ENCODE results near the gene UTP4. TPM values are rescaled to one million over a fixed set of nuclear protein-coding genes. Genes with fewer than 3 reads are reported as not detected.
A peak's percentile ranks its signal among the peaks of the same experiment; 100 is the strongest.

UTP4 gene
- total RNA-seq, 4 donors from 2014 or later, result 25.1 to 41.7 (median 34.8) TPM

DNA sequence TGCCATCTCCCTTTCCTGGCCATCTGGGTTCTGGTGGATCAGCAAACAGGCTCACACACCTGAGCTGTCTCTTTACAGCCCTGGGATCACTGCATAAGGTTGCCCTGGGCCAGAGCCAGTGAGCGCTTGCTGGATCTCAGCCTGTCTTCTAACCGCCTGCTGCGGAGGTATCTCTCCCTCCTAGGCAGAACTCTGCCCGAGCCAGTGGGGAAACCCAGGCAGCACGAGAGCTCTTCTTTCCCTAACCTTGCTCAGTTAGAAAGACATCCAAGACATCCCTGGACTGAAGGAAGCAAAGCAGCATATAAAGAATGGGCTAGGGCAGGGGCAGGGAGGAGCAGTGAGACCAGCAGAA lies 20.6 kb upstream of the UTP4 start:
- no peak overlapping the region for H3K27ac ChIP-seq
- WGBS, result 51% methylated on average over 5 of the region's 5 CpGs
- peaks cover 7% of the 10 kb centered on the region for H3K27me3 ChIP-seq
- TF ChIP-seq EP300 (IDR thresholded peaks at IDR 0.05) (no peak), POLR2AphosphoS5 (IDR thresholded peaks at IDR 0.05) (no peak), POLR2A (IDR thresholded peaks at IDR 0.05) (no peak)
- TF ChIP-seq, protein P1, sequence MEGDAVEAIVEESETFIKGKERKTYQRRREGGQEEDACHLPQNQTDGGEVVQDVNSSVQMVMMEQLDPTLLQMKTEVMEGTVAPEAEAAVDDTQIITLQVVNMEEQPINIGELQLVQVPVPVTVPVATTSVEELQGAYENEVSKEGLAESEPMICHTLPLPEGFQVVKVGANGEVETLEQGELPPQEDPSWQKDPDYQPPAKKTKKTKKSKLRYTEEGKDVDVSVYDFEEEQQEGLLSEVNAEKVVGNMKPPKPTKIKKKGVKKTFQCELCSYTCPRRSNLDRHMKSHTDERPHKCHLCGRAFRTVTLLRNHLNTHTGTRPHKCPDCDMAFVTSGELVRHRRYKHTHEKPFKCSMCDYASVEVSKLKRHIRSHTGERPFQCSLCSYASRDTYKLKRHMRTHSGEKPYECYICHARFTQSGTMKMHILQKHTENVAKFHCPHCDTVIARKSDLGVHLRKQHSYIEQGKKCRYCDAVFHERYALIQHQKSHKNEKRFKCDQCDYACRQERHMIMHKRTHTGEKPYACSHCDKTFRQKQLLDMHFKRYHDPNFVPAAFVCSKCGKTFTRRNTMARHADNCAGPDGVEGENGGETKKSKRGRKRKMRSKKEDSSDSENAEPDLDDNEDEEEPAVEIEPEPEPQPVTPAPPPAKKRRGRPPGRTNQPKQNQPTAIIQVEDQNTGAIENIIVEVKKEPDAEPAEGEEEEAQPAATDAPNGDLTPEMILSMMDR (IDR thresholded peaks at IDR 0.05), result no peak
- peaks cover 42% of the 10 kb centered on the region for H3K4me1 ChIP-seq
- H3K9me3 ChIP-seq, result no peaks in the 10 kb centered on the region
- DNase-seq (ENCODE audit: low spot score in 2 of 2), result no peak
- H3K4me3 ChIP-seq, result no peak overlapping the region
- H3K36me3 ChIP-seq, result peaks cover 52% of the 10 kb centered on the region

DNA sequence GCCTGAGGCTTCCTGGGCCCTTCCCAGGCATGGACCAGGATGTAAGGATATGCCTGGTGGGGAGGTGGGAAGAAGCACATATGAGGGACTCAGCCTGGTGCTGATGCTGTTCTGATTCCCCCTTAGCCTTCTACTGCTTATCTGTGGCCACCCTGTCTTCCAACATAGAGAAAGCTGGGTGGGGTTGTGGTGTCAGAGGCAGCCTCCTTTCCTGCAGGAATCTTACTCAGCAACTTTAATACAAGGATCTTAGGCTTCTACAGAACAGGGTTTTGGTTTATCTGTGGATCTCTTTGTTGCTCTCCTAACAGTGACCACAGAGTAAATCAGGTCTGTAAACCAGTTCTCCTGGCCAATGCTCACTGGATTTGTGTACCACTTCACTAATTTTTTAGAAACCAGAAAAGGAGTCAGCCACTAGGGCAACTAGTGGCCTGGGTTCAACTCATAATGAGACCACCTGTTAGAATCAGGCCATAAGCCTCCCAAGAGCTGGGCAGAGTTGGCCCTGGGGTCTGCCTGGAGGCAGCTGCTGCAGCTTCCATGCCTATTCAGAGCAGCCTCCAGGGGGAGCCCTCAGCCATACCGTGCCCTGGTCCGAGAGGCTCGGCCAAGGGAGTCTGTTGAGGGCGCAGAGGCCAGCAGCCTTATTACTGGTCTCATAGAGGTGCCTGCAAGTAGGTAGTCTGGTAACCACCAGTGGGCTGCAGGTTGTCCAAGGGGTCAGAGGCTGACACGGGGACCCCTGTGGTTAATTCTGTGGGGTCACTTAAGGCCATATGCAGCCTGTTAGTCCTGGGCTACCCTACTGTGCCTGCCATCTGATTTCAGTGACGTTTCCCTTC lies 19.9 kb upstream of the UTP4 start:
- no peak for TF ChIP-seq POLR2A (IDR thresholded peaks at IDR 0.05)
- TF ChIP-seq, protein P1 (IDR thresholded peaks at IDR 0.05), result peak in 1 of 2 donors; percentile 55
- TF ChIP-seq POLR2AphosphoS5 (IDR thresholded peaks at IDR 0.05), result no peak
- TF ChIP-seq EP300 (IDR thresholded peaks at IDR 0.05), result no peak
- peaks cover 55% of the 10 kb centered on the region for H3K36me3 ChIP-seq
- 86% methylated on average over 2 of the region's 6 CpGs for WGBS
- no peak overlapping the region for H3K4me3 ChIP-seq
- peaks cover 1% of the 10 kb centered on the region for H3K27me3 ChIP-seq
- DNase-seq (ENCODE audit: low spot score in 2 of 2), result peak in 1 of 2 donors; percentile 66
- H3K4me1 ChIP-seq, result peaks cover 36% of the 10 kb centered on the region
- H3K27ac ChIP-seq, result no peak overlapping the region
- no peaks in the 10 kb centered on the region for H3K9me3 ChIP-seq

DNA sequence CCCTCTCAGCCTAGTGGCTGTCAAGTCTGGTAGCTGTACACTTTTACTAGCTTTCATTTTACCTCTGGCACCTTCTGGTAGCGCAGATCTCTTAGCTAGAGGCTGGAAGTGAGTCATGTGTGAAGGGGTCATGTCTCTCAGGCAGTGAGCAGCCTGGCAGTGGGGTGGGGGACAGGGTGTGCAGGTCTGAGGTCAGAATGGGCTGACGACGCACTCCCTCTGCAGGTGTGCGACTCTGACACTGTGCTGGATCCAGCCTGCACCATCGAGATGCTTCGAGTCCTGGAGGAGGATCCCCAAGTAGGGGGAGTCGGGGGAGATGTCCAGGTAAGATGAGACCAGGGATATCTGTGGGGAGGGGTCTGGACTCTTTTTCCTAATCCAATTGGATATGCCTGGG lies 19.2 kb upstream of the UTP4 start:
- Histone ChIP-seq H3K36me3 (peaks cover 61% of the 10 kb centered on the region), H3K4me1 (peaks cover 29% of the 10 kb centered on the region)

DNA sequence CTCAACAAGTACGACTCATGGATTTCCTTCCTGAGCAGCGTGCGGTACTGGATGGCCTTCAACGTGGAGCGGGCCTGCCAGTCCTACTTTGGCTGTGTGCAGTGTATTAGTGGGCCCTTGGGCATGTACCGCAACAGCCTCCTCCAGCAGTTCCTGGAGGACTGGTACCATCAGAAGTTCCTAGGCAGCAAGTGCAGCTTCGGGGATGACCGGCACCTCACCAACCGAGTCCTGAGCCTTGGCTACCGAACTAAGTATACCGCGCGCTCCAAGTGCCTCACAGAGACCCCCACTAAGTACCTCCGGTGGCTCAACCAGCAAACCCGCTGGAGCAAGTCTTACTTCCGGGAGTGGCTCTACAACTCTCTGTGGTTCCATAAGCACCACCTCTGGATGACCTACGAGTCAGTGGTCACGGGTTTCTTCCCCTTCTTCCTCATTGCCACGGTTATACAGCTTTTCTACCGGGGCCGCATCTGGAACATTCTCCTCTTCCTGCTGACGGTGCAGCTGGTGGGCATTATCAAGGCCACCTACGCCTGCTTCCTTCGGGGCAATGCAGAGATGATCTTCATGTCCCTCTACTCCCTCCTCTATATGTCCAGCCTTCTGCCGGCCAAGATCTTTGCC lies 18.0 kb upstream of the UTP4 start:
- Histone ChIP-seq H3K27ac (no peak overlapping the region), H3K4me3 (no peak overlapping the region), H3K9me3 (no peaks in the 10 kb centered on the region), H3K4me1 (peaks cover 22% of the 10 kb centered on the region), H3K27me3 (no peaks in the 10 kb centered on the region), H3K36me3 (peaks cover 71% of the 10 kb centered on the region)
- peak in 1 of 2 donors; percentile 40 for DNase-seq (ENCODE audit: low spot score in 2 of 2)
- WGBS, result 94% methylated on average over 19 of the region's 25 CpGs
- TF ChIP-seq, protein P1 (IDR thresholded peaks at IDR 0.05), result no peak
- TF ChIP-seq POLR2AphosphoS5 (IDR thresholded peaks at IDR 0.05) (no peak), EP300 (IDR thresholded peaks at IDR 0.05) (no peak), POLR2A (IDR thresholded peaks at IDR 0.05) (no peak)

More for the DNA sequence above, 19.2 kb upstream of the UTP4 start:
- no peaks in the 10 kb centered on the region for H3K27me3 ChIP-seq
- no peak overlapping the region for H3K27ac ChIP-seq
- H3K9me3 ChIP-seq, result no peaks in the 10 kb centered on the region
- no peak for DNase-seq (ENCODE audit: low spot score in 2 of 2)
- TF ChIP-seq, protein P1 (IDR thresholded peaks at IDR 0.05), result no peak
- no peak for TF ChIP-seq POLR2A (IDR thresholded peaks at IDR 0.05)
- TF ChIP-seq POLR2AphosphoS5 (IDR thresholded peaks at IDR 0.05), result no peak
- TF ChIP-seq EP300 (IDR thresholded peaks at IDR 0.05), result no peak
- no peak overlapping the region for H3K4me3 ChIP-seq
- WGBS, result 92% methylated on average over 7 of the region's 7 CpGs

DNA sequence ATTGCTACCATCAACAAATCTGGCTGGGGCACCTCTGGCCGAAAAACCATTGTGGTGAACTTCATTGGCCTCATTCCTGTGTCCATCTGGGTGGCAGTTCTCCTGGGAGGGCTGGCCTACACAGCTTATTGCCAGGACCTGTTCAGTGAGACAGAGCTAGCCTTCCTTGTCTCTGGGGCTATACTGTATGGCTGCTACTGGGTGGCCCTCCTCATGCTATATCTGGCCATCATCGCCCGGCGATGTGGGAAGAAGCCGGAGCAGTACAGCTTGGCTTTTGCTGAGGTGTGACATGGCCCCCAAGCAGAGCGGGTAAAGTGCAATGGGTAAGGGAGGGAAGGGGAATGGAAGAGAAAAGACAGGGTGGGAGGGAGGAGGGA lies 17.5 kb upstream of the UTP4 start:
- no peak for DNase-seq (ENCODE audit: low spot score in 2 of 2)
- 97% methylated on average over 6 of the region's 6 CpGs for WGBS
- peaks cover 71% of the 10 kb centered on the region for H3K36me3 ChIP-seq
- no peaks in the 10 kb centered on the region for H3K9me3 ChIP-seq
- TF ChIP-seq, protein P1 (IDR thresholded peaks at IDR 0.05), result no peak
- TF ChIP-seq EP300 (IDR thresholded peaks at IDR 0.05), result no peak
- no peak for TF ChIP-seq POLR2AphosphoS5 (IDR thresholded peaks at IDR 0.05)
- TF ChIP-seq POLR2A (IDR thresholded peaks at IDR 0.05), result no peak
- no peak overlapping the region for H3K27ac ChIP-seq
- no peaks in the 10 kb centered on the region for H3K27me3 ChIP-seq
- H3K4me3 ChIP-seq, result no peak overlapping the region
- peaks cover 22% of the 10 kb centered on the region for H3K4me1 ChIP-seq

Data from suprapubic skin (tissue), 4 donors.